ENCODE measurements around the gene ALDH3B2.

DNA sequence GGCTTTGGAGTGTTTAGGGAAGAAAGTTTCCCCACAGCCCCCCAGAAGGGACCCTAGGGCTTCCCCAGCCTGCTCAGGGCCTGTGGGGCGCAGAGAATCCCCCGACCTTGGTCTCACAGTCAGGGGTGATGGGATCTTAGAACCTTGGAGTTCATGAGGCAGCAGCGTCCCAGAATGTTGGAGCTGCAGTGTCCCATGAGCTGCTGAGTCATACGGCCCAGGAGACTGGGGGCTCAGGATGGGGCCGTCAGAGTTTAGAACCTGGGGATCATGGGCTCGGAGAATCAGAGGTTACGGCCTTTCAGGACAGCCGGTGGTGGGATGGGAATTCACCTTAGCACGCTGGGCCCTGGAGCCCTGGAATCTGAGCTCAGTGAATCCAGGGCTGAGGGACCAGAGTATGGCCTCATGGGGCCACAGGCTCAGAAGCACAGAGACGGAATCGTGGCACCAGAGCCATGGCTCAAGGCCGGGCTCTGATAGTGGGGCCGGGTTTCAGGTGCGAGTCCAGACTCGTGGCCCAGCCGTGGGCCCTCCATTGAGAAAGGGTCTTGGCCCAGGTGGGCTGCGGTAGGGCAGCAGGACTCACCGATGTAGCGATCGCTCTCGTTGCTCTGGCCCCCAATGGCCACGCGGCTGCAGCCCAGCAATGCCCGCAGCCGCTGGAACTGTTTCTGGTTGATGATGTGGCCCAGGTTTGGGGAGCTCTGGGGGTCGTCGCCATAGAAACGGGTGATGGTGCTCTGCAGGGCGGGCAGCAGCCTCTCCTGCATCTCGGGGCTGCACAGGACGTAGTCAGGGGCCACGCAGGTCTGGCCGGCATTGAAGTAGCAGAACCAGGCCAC, 9.5 kb downstream of the ALDH3B2 start:
- TF ChIP-seq, protein P1, sequence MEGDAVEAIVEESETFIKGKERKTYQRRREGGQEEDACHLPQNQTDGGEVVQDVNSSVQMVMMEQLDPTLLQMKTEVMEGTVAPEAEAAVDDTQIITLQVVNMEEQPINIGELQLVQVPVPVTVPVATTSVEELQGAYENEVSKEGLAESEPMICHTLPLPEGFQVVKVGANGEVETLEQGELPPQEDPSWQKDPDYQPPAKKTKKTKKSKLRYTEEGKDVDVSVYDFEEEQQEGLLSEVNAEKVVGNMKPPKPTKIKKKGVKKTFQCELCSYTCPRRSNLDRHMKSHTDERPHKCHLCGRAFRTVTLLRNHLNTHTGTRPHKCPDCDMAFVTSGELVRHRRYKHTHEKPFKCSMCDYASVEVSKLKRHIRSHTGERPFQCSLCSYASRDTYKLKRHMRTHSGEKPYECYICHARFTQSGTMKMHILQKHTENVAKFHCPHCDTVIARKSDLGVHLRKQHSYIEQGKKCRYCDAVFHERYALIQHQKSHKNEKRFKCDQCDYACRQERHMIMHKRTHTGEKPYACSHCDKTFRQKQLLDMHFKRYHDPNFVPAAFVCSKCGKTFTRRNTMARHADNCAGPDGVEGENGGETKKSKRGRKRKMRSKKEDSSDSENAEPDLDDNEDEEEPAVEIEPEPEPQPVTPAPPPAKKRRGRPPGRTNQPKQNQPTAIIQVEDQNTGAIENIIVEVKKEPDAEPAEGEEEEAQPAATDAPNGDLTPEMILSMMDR (IDR thresholded peaks at IDR 0.05; ENCODE audit: low read depth, low read length, poor library complexity, severe bottlenecking), result no peak
- TF ChIP-seq EZH2phosphoT487 (IDR thresholded peaks at IDR 0.05; ENCODE audit: borderline replicate concordance, low read length), result no peak

All from DOHH2 (cell line).